Naive thymus-derived CD8-positive, alpha-beta T cell (primary cell): ENCODE data around the gene NOCT. TPM values are rescaled to one million over a fixed set of nuclear protein-coding genes. Genes with fewer than 3 reads are reported as not detected.
"Not testable (repeated sequence)": the region's sequence is repeated elsewhere in the genome, so short reads cannot be mapped to it uniquely, and the experiment has no call there.

Experiments
- ATAC-seq, 2 donors: fragments of 150-1000 bp; cut with Tn5 transposase in 1 of 2; sonication (Bioruptor Pico), chemical (Tn5 transposase) in 1 of 2; 1 replicate in 1 of 2; 2 replicates in 1 of 2; pipeline ENCODE4 v1.10.0; 2021; ENCODE audit warnings: mild to moderate bottlenecking in 2 of 2, moderate library complexity in 2 of 2
- POLR2A ChIA-PET: fragments of 350-600 bp; sonication (Branson Sonifier 250); formaldehyde crosslinking; loops from one replicate; lab custom pipeline; 2021; ENCODE audit warnings: antibody characterized with exemption; lab: Charles Lee
- DNase-seq, 10 donors: peaks; one replicate each; pipeline versions ENCODE4 v3.0.0 to v3.0.0-alpha.2; 2020 to 2022
- H3K27ac Mint-ChIP-seq, 10 donors: one replicate each; pipeline ENCODE4 v1.8.0; 2020 to 2022; ENCODE audit warnings: mild to moderate bottlenecking in 10 of 10, mixed read lengths in 10 of 10, moderate library complexity in 4 of 10, inconsistent platforms in 1 of 10
- H3K27me3 Mint-ChIP-seq, 5 donors: one replicate each; pipeline ENCODE4 v1.8.0; 2021 to 2022; ENCODE audit warnings: mixed read lengths in 5 of 5
- H3K36me3 Mint-ChIP-seq, 3 donors: one replicate each; pipeline ENCODE4 v1.8.0; 2020 to 2022; ENCODE audit warnings: mixed read lengths in 3 of 3, mild to moderate bottlenecking in 2 of 3, inconsistent platforms in 1 of 3
- H3K4me1 Mint-ChIP-seq, 4 donors: one replicate each; pipeline ENCODE4 v1.8.0; 2021 to 2022; ENCODE audit warnings: mixed read lengths in 4 of 4
- H3K4me3 Mint-ChIP-seq, 10 donors: one replicate each; pipeline ENCODE4 v1.8.0; 2020 to 2022; ENCODE audit warnings: mild to moderate bottlenecking in 10 of 10, mixed read lengths in 10 of 10, moderate library complexity in 6 of 10, inconsistent platforms in 1 of 10
- H3K9me3 Mint-ChIP-seq, 9 donors: one replicate each; pipeline ENCODE4 v1.8.0; 2020 to 2022; ENCODE audit warnings: mixed read lengths in 9 of 9, mild to moderate bottlenecking in 3 of 9, inconsistent platforms in 1 of 9, moderate library complexity in 1 of 9
- polyA plus RNA-seq, 3 donors: library from polyadenylated mRNA; unstranded; fragments of 300-500 nt; fragmentation: Illumina TruSeq; gene quantifications; one replicate each; pipeline ENCODE4 v1.2.3, GENCODE V29; 2021
- total RNA-seq, 8 experiments: library from RNA in 2 of 8; stranded (reverse) in 2 of 8; gene quantifications; one replicate each; pipeline ENCODE4 v1.2.3 and lab custom pipeline; 2021 to 2026

Gene NOCT
- total and polyA plus RNA-seq, 5 experiments from 2014 or later: 0.44 to 2.1 (median 1.3) TPM; not detected in 1

DNA sequence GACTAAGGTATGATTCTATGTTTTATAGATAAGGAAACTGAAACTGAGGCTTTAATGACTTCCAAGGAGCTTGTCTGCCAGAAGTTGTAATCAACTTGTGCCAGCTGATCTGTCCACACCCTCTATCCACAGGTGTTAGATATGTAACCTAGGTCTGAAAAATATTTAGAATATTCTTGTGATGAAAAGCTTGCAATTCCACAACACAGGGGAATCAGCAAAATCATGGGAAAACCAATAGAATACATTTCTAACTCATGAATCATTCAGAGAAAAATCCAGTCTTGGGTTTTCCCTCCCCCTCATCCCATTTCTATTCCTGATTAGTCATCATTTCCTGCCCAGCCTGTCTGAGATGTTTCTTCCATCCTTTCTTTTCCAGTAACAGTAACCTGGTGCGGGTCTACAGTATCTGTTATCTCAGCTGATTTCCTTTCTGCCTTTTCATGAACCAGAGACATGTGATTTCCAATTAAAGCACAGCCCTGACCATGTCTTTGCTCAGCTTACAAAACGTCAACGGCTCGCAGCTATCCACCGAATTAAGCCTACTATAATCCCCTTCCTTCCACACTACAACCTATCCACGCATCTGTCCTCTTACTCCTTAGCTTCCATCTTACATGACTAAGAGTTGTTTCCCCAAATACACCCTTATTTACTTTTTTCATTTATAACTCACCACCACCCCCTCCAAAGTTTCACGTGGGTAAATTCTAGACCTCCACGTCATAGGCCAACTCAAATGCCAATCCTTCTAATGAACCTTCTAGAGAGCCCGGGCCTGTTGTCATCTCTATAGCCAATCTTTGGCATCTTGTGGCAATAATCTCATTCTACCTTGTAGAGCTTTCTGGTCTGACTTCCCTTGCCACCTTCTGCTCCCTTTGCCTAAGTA, 961 bp upstream of the NOCT start:
- H3K36me3 Mint-ChIP-seq: no peaks in the 10 kb centered on the region
- POLR2A ChIA-PET: interaction anchor here (0.6 to 3.1 kb wide), 7 partner anchors 9 to 440 kb away, joined by 3 to 33 read pairs (median 5); partner anchors contain the start of genes NAA15 and RAB33B
- peak overlapping the region; percentile 92 to 100 (median 98) for H3K27ac Mint-ChIP-seq
- ATAC-seq (peak in 1 of 2 donors; percentile 3), DNase-seq (no peak)
- peak overlapping the region; percentile 78 to 95 (median 88) for H3K4me3 Mint-ChIP-seq
- H3K4me1 Mint-ChIP-seq: peaks cover 12 to 31% (median 22%) of the 10 kb centered on the region in 4 donors
- no peaks in the 10 kb centered on the region for H3K9me3 Mint-ChIP-seq
- peaks cover 0 to 2% (median 0%) of the 10 kb centered on the region in 5 donors for H3K27me3 Mint-ChIP-seq

DNA sequence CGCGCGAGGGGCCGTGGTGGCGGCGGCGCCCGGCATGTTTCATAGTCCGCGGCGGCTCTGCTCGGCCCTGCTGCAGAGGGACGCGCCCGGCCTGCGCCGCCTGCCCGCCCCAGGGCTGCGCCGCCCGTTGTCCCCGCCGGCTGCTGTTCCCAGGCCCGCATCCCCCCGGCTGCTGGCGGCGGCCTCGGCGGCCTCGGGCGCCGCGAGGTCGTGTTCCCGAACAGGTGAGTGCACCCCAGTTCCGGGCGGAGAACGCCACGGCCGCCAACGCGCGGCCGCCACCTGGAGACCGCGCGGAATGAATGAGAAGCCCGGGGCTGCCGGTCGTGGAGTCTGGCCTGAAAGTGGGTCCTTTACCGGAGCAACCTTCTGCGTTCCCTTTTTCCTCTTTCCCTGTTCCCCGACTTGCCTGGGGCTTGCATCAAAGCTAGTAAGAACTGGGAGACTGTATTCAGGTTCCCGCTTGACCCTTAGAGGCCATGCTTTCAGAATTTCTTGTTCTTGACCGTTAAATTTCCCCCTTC, 429 bp downstream of the NOCT start:
- Mint-ChIP-seq H3K4me1 (peaks cover 15 to 31% (median 27%) of the 10 kb centered on the region in 4 donors), H3K9me3 (no peaks in the 10 kb centered on the region), H3K27ac (peak overlapping the region; percentile 70 to 99 (median 96)), H3K36me3 (peaks cover 0 to 2% (median 0%) of the 10 kb centered on the region in 3 donors), H3K4me3 (peak overlapping the region; percentile 78 to 95 (median 88)), H3K27me3 (peaks cover 0 to 2% (median 0%) of the 10 kb centered on the region in 5 donors)
- POLR2A ChIA-PET: interaction anchor here (0.6 to 3.1 kb wide), 8 partner anchors 13 to 437 kb away, joined by 3 to 33 read pairs (median 6); partner anchors contain the start of gene NAA15
- peak in 2 of 10 donors; percentile 10 to 21 for DNase-seq
- peak in 1 of 2 donors; percentile 36 for ATAC-seq

- DNase-seq (no peak), ATAC-seq (no peak)
- Mint-ChIP-seq H3K36me3 (peaks cover 0 to 2% (median 0%) of the 10 kb centered on the region in 3 donors), H3K4me3 (peak overlapping the region in 3 of 10 donors; percentile 15 to 39 (median 29)), H3K9me3 (no peaks in the 10 kb centered on the region), H3K27me3 (no peaks in the 10 kb centered on the region), H3K27ac (no peak overlapping the region), H3K4me1 (peaks cover 15 to 31% (median 27%) of the 10 kb centered on the region in 4 donors)
- POLR2A ChIA-PET: no interaction called here
Measured at GRCh38 chr4:139017861-139018260, 2.3 kb downstream of the NOCT start.

GRCh38 chr4:139018501-139018900, 2.9 kb downstream of the NOCT start:
- peaks cover 0 to 2% (median 0%) of the 10 kb centered on the region in 3 donors for H3K36me3 Mint-ChIP-seq
- H3K9me3 Mint-ChIP-seq: no peaks in the 10 kb centered on the region
- POLR2A ChIA-PET: no interaction called here
- peaks cover 15 to 31% (median 27%) of the 10 kb centered on the region in 4 donors for H3K4me1 Mint-ChIP-seq
- H3K4me3 Mint-ChIP-seq: peak overlapping the region in 2 of 10 donors; percentile 3 to 51
- H3K27ac Mint-ChIP-seq: peak overlapping the region in 6 of 10 donors; percentile 1 to 60 (median 12)
- ATAC-seq (no peak), DNase-seq (no peak)
- H3K27me3 Mint-ChIP-seq: no peaks in the 10 kb centered on the region

- H3K36me3 Mint-ChIP-seq: peaks cover 0 to 2% (median 0%) of the 10 kb centered on the region in 3 donors
- peaks cover 15 to 31% (median 27%) of the 10 kb centered on the region in 4 donors for H3K4me1 Mint-ChIP-seq
- POLR2A ChIA-PET: interaction anchor here (1.3 kb wide), 1 partner anchor 11 kb away, joined by 3 read pairs; no protein-coding TSS in a partner anchor
- no peak overlapping the region for H3K4me3 Mint-ChIP-seq
- DNase-seq (no peak), ATAC-seq (no peak)
- no peaks in the 10 kb centered on the region for H3K9me3 Mint-ChIP-seq
- no peaks in the 10 kb centered on the region for H3K27me3 Mint-ChIP-seq
- H3K27ac Mint-ChIP-seq: peak overlapping the region in 3 of 10 donors; percentile 5 to 76 (median 41)
Measured at GRCh38 chr4:139018971-139019758, 3.6 kb downstream of the NOCT start.

GRCh38 chr4:139020384-139020783, 4.8 kb downstream of the NOCT start:
- Mint-ChIP-seq H3K36me3 (peaks cover 0 to 2% (median 0%) of the 10 kb centered on the region in 3 donors), H3K27ac (peak overlapping the region in 2 of 10 donors; percentile 25 to 80), H3K9me3 (no peaks in the 10 kb centered on the region), H3K4me3 (no peak overlapping the region), H3K4me1 (peaks cover 14 to 20% (median 17%) of the 10 kb centered on the region in 4 donors), H3K27me3 (no peaks in the 10 kb centered on the region)
- POLR2A ChIA-PET: no interaction called here
- ATAC-seq (no peak), DNase-seq (no peak)

- not testable (repeated sequence) for DNase-seq, ATAC-seq, H3K27me3 Mint-ChIP-seq, H3K27ac Mint-ChIP-seq, H3K36me3 Mint-ChIP-seq, H3K4me3 Mint-ChIP-seq, H3K9me3 Mint-ChIP-seq
- POLR2A ChIA-PET: interaction anchor here (0.8 kb wide), 1 partner anchor 61 kb away, joined by 4 read pairs; no protein-coding TSS in a partner anchor
- peaks cover 14 to 20% (median 17%) of the 10 kb centered on the region in 4 donors for H3K4me1 Mint-ChIP-seq
Measured at GRCh38 chr4:139021071-139021470, 5.5 kb downstream of the NOCT start.

DNA sequence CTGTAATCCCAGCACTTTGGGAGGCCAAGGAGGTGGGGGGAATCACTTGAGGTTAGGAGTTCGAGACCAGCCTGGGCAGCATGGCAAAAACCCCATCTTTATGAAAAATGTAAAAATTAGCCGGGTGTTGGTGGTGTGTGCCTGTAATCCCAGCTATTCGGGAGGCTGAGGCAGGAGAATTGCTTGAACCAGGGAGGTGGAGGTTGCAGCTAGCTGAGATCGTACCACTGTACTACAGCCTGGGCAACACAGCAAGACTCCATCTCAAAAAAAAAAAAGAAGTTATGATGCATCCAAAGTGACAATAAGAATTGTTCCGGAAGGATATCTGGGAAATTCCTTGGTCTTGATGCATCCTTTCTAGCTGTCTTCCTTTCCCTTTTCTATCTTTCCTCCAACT, 7.3 kb downstream of the NOCT start:
- ATAC-seq: no peak
- H3K4me1 Mint-ChIP-seq: peaks cover 9 to 20% (median 12%) of the 10 kb centered on the region in 4 donors
- no peak overlapping the region for H3K27ac Mint-ChIP-seq
- POLR2A ChIA-PET: interaction anchor here (0.6 kb wide), 1 partner anchor 9 kb away, joined by 3 read pairs; no protein-coding TSS in a partner anchor
- no peaks in the 10 kb centered on the region for H3K27me3 Mint-ChIP-seq
- H3K9me3 Mint-ChIP-seq: no peaks in the 10 kb centered on the region
- peaks cover 0 to 2% (median 0%) of the 10 kb centered on the region in 3 donors for H3K36me3 Mint-ChIP-seq
- H3K4me3 Mint-ChIP-seq: no peak overlapping the region
- DNase-seq: no peak

DNA sequence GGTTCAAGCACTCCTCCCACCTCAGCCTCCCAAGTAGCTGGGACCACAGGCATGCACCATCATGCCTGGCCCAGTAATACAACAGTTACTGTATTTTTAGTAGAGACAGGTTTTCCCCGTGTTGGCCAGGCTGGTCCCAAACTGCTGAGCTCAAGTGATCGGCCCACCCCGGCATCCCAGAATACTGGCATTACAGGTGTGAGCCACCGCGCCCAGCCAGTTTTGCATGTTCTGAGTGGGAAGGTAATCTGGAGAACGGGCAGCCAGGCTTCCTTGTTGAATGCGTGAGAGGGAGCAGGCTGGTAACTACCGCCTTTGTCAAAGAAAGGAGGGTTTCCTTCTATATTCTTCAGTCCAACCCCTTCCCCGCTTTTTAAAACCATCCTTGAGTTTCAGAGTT, 9.1 kb downstream of the NOCT start:
- H3K4me1 Mint-ChIP-seq: peaks cover 0 to 9% (median 5%) of the 10 kb centered on the region in 4 donors
- DNase-seq (no peak), ATAC-seq (no peak)
- H3K27ac Mint-ChIP-seq: no peak overlapping the region
- no peaks in the 10 kb centered on the region for H3K9me3 Mint-ChIP-seq
- POLR2A ChIA-PET: no interaction called here
- H3K4me3 Mint-ChIP-seq: no peak overlapping the region
- no peaks in the 10 kb centered on the region for H3K27me3 Mint-ChIP-seq
- H3K36me3 Mint-ChIP-seq: peaks cover 0 to 2% (median 0%) of the 10 kb centered on the region in 3 donors

- DNase-seq (no peak), ATAC-seq (no peak)
- Mint-ChIP-seq H3K9me3 (no peaks in the 10 kb centered on the region), H3K27ac (no peak overlapping the region), H3K4me3 (no peak overlapping the region), H3K4me1 (peaks cover 3 to 8% (median 5%) of the 10 kb centered on the region in 4 donors), H3K36me3 (no peaks in the 10 kb centered on the region), H3K27me3 (no peaks in the 10 kb centered on the region)
- POLR2A ChIA-PET: no interaction called here
Measured at GRCh38 chr4:139025841-139026240, 10.3 kb downstream of the NOCT start.

- no peaks in the 10 kb centered on the region for H3K36me3 Mint-ChIP-seq
- DNase-seq (no peak), ATAC-seq (no peak)
- no peaks in the 10 kb centered on the region for H3K9me3 Mint-ChIP-seq
- H3K4me1 Mint-ChIP-seq: peaks cover 5 to 12% (median 7%) of the 10 kb centered on the region in 4 donors
- no peak overlapping the region for H3K4me3 Mint-ChIP-seq
- no peaks in the 10 kb centered on the region for H3K27me3 Mint-ChIP-seq
- POLR2A ChIA-PET: interaction anchor here (0.6 to 1.4 kb wide), 3 partner anchors 55 to 385 kb away, joined by 3 to 4 read pairs (median 3); partner anchors contain the start of gene ELF2
- H3K27ac Mint-ChIP-seq: no peak overlapping the region
Measured at GRCh38 chr4:139027776-139028175, 12.2 kb downstream of the NOCT start.
